GM23338 (cell line): ENCODE results near the gene MLLT6. TPM values are rescaled to one million over a fixed set of nuclear protein-coding genes. Genes with fewer than 3 reads are reported as not detected.
A peak's percentile ranks its signal among the peaks of the same experiment; 100 is the strongest.

Experiments used
- ATAC-seq: fragments of 200-7000 bp; cut with Tn5 transposase; 3 replicates; pipeline ENCODE4 v1.9.1; 2020
- DNase-seq: peaks from one replicate; pipeline ENCODE4 v3.0.0-alpha.2; 2015; ENCODE audit warnings: low spot score
- H2AFZ ChIP-seq: fragments of 200-600 bp; sonication (generic); 2 replicates; pipeline ENCODE4 v1.8.0; 2016; ENCODE audit warnings: antibody characterized with exemption, mild to moderate bottlenecking, moderate library complexity
- H3F3A ChIP-seq: fragments of 200-600 bp; sonication (generic); replicated peaks from 2 replicates; pipeline ENCODE4 v1.8.0; 2017; ENCODE audit warnings: antibody characterized with exemption, mixed run types, low read depth
- H3K27ac ChIP-seq: fragments of 200-600 bp; sonication (generic); 2 replicates; pipeline ENCODE4 v1.6.1; 2016; ENCODE audit warnings: low read depth
- H3K27me3 ChIP-seq: fragments of 200-600 bp; sonication (generic); 2 replicates; pipeline ENCODE4 v1.8.0; 2016; ENCODE audit warnings: mild to moderate bottlenecking, mixed run types, moderate library complexity; ENCODE audit not compliant: insufficient read depth
- H3K36me3 ChIP-seq: fragments of 200-600 bp; sonication (generic); 2 replicates; pipeline ENCODE4 v1.8.0; 2016; ENCODE audit warnings: mild to moderate bottlenecking; ENCODE audit not compliant: insufficient read depth
- H3K4me1 ChIP-seq: fragments of 200-600 bp; sonication (generic); 2 replicates; pipeline ENCODE4 v1.8.0; 2016; ENCODE audit warnings: mild to moderate bottlenecking, moderate library complexity; ENCODE audit not compliant: insufficient read depth
- H3K4me2 ChIP-seq: fragments of 200-600 bp; sonication (generic); 2 replicates; pipeline ENCODE4 v1.7.1; 2017; ENCODE audit warnings: mixed run types
- H3K4me3 ChIP-seq: fragments of 200-600 bp; sonication (generic); 2 replicates; pipeline ENCODE4 v1.6.1; 2016; ENCODE audit warnings: mixed run types
- H3K79me2 ChIP-seq: fragments of 200-600 bp; sonication (generic); replicated peaks from 2 replicates; pipeline ENCODE4 v1.8.0; 2017; ENCODE audit warnings: mild to moderate bottlenecking; ENCODE audit not compliant: insufficient read depth
- H3K9me2 ChIP-seq: fragments of 200-600 bp; sonication (generic); 2 replicates; pipeline ENCODE4 v1.8.0; 2017; ENCODE audit not compliant: insufficient read depth
- H4K20me1 ChIP-seq: fragments of 200-600 bp; sonication (generic); replicated peaks from 2 replicates; pipeline ENCODE4 v1.8.0; 2017; ENCODE audit warnings: mild to moderate bottlenecking; ENCODE audit not compliant: insufficient read depth
- H3K27ac Mint-ChIP-seq: 2 replicates; pipeline ENCODE4 v1.8.0; 2020; ENCODE audit warnings: inconsistent platforms, mild to moderate bottlenecking, moderate library complexity, mixed read lengths
- H3K27me3 Mint-ChIP-seq: 3 replicates; pipeline ENCODE4 v1.8.0; 2022; ENCODE audit warnings: low read depth, mild to moderate bottlenecking, moderate library complexity, mixed read lengths, inconsistent platforms; ENCODE audit not compliant: insufficient read depth, poor library complexity
- H3K36me3 Mint-ChIP-seq: 3 replicates; pipeline ENCODE4 v1.8.0; 2021; ENCODE audit warnings: low read depth, mild to moderate bottlenecking, inconsistent platforms, moderate library complexity, mixed read lengths
- H3K4me1 Mint-ChIP-seq: 3 replicates; pipeline ENCODE4 v1.8.0; 2020; ENCODE audit warnings: mild to moderate bottlenecking, inconsistent platforms, mixed read lengths
- H3K4me3 Mint-ChIP-seq: 3 replicates; pipeline ENCODE4 v1.8.0; 2021; ENCODE audit warnings: moderate library complexity, mild to moderate bottlenecking, inconsistent platforms, mixed read lengths
- H3K9me3 Mint-ChIP-seq: 3 replicates; pipeline ENCODE4 v1.8.0; 2020; ENCODE audit warnings: moderate library complexity, mild to moderate bottlenecking, inconsistent platforms, mixed read lengths
- CREB1 ChIP-seq: fragments of 250-450 bp; sonication (Bioruptor Pico); IDR thresholded peaks from 2 replicates; pipeline ENCODE4 v1.5.0; 2020; ENCODE audit warnings: low read depth, mild to moderate bottlenecking, moderate library complexity
- CTCF ChIP-seq, 2 experiments: fragments of 200-600 bp in 1 of 2; sonication (generic) in 1 of 2; conservative IDR thresholded peaks; 2 replicates each; pipeline versions ENCODE4 v1.5.1 to v1.6.1; 2016 to 2017; ENCODE audit warnings: antibody characterized with exemption in 2 of 2, low read depth in 2 of 2, mild to moderate bottlenecking in 2 of 2, moderate library complexity in 1 of 2
- ETS1 ChIP-seq: IDR thresholded peaks from 2 replicates; pipeline ENCODE4 v1.6.1; 2016; ENCODE audit warnings: antibody characterized with exemption
- EZH2 ChIP-seq: fragments of 200-600 bp; sonication (generic); IDR thresholded peaks from one replicate; pipeline ENCODE4 v1.8.0; 2017; ENCODE audit warnings: antibody characterized with exemption, mild to moderate bottlenecking, low read depth; ENCODE audit not compliant: unreplicated experiment
- NANOG ChIP-seq: IDR thresholded peaks from 2 replicates; pipeline ENCODE4 v1.6.1; 2016; ENCODE audit warnings: antibody characterized with exemption, borderline replicate concordance
- POLR2AphosphoS5 ChIP-seq: IDR thresholded peaks from 2 replicates; pipeline ENCODE4 v1.6.1; 2016; ENCODE audit warnings: antibody characterized with exemption, low read depth
- STAT1 ChIP-seq: IDR thresholded peaks from one replicate; pipeline ENCODE4 v1.6.1; 2016; ENCODE audit warnings: antibody characterized with exemption; ENCODE audit not compliant: unreplicated experiment
- ZNF331 ChIP-seq: fragments of 250-450 bp; sonication (Bioruptor Pico); IDR thresholded peaks from 2 replicates; pipeline ENCODE4 v1.5.0; 2020; ENCODE audit warnings: low read depth, mild to moderate bottlenecking, moderate library complexity
- long read RNA-seq: library from polyadenylated mRNA; unstranded; transcript quantifications from one replicate; pipeline ENCODE4 v2.0.0, GENCODE V29; 2020; ENCODE audit not compliant: unreplicated experiment
- polyA plus RNA-seq: library from polyadenylated mRNA; unstranded; fragments of >200 nt; fragmentation: Nextera tagmentation; extraction: Ambion mirVana; gene quantifications from 2 replicates; pipeline ENCODE4 v1.2.1, GENCODE V29; 2016
- total RNA-seq: library from RNA; depleted of rRNA; stranded (reverse); fragments of >200 nt; shearing (Covaris generic); gene quantifications from 2 replicates; pipeline ENCODE4 v1.2.3, GENCODE V29; 2014; rRNA removed
- TF ChIP-seq, protein P1 (sequence below): IDR thresholded peaks from one replicate; pipeline ENCODE4 v1.6.1; 2018; ENCODE audit warnings: antibody characterized with exemption; ENCODE audit not compliant: unreplicated experiment

Gene MLLT6
- total RNA-seq, result 2.8 and 3.3 TPM in 2 replicates
- polyA plus RNA-seq, result 1.8 and 2.6 TPM in 2 replicates
- long read RNA-seq, partial matches to known transcripts, result 0 of 1 reads
- long read RNA-seq, other reads (novel, unspliced or antisense), result 0 of 1 reads

- no peaks in the 10 kb centered on the region for H3K9me2 ChIP-seq
- Mint-ChIP-seq H3K27ac (no peak within 1 kb of the TSS), H3K4me3 (peak within 1 kb of the TSS; percentile 90), H3K36me3 (peaks cover 8% of the 10 kb centered on the region; the same call in 2 of the 3 replicates), H3K9me3 (peaks cover 5% of the 10 kb centered on the region; the same call in 2 of the 3 replicates), H3K4me1 (peaks cover 58% of the 10 kb centered on the region), H3K27me3 (peaks cover 83% of the 10 kb centered on the region)
- DNase-seq (peak; percentile 89), ATAC-seq (peak; percentile 17)
- peaks cover 40% of the 10 kb centered on the region for H3K4me1 ChIP-seq
- TF ChIP-seq CTCF (conservative IDR thresholded peaks at IDR 0.05; ENCODE audit: low read depth in 2 of 2), result no peak
- TF ChIP-seq EZH2, result peak; percentile 83
- no peak for TF ChIP-seq ZNF331 (CRISPR knock-in tag)
- no peak for TF ChIP-seq NANOG
- peak within 1 kb of the TSS; percentile 91 for H2AFZ ChIP-seq
- no peak within 1 kb of the TSS for H3K27ac ChIP-seq
- no peaks in the 10 kb centered on the region for H3K36me3 ChIP-seq
- peak within 1 kb of the TSS; percentile 84 for H3K4me3 ChIP-seq
- H3K27me3 ChIP-seq, result peaks cover 91% of the 10 kb centered on the region
- H3K4me2 ChIP-seq, result peak within 1 kb of the TSS; percentile 89
- H3K79me2 ChIP-seq, result no peaks in the 10 kb centered on the region
- peaks cover 19% of the 10 kb centered on the region for H4K20me1 ChIP-seq
- peaks cover 45% of the 10 kb centered on the region for H3F3A ChIP-seq
Observed at GRCh38 chr17:38704606-38705522, at the start of gene MLLT6. Gene MLLT6 (plus strand): TSS chr17:38705273. CDS start chr17:38705633, 360 bp downstream.

- 0 out of 2 replicates have a peak overlapping the region, but pooled peaks have one; percentile 59 for H2AFZ ChIP-seq
- DNase-seq, result no peak
- no peak overlapping the region for H3K27ac Mint-ChIP-seq
- TF ChIP-seq POLR2AphosphoS5 (no peak), CREB1 (CRISPR knock-in tag) (no peak), NANOG (no peak), ETS1 (no peak), STAT1 (no peak), CTCF (conservative IDR thresholded peaks at IDR 0.05; ENCODE audit: low read depth in 2 of 2) (no peak)
- TF ChIP-seq, protein P1, sequence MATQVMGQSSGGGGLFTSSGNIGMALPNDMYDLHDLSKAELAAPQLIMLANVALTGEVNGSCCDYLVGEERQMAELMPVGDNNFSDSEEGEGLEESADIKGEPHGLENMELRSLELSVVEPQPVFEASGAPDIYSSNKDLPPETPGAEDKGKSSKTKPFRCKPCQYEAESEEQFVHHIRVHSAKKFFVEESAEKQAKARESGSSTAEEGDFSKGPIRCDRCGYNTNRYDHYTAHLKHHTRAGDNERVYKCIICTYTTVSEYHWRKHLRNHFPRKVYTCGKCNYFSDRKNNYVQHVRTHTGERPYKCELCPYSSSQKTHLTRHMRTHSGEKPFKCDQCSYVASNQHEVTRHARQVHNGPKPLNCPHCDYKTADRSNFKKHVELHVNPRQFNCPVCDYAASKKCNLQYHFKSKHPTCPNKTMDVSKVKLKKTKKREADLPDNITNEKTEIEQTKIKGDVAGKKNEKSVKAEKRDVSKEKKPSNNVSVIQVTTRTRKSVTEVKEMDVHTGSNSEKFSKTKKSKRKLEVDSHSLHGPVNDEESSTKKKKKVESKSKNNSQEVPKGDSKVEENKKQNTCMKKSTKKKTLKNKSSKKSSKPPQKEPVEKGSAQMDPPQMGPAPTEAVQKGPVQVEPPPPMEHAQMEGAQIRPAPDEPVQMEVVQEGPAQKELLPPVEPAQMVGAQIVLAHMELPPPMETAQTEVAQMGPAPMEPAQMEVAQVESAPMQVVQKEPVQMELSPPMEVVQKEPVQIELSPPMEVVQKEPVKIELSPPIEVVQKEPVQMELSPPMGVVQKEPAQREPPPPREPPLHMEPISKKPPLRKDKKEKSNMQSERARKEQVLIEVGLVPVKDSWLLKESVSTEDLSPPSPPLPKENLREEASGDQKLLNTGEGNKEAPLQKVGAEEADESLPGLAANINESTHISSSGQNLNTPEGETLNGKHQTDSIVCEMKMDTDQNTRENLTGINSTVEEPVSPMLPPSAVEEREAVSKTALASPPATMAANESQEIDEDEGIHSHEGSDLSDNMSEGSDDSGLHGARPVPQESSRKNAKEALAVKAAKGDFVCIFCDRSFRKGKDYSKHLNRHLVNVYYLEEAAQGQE, result no peak
Observed at GRCh38 chr17:38656959-38657823, 47.9 kb upstream of the MLLT6 start.

More at GRCh38 chr17:38656959-38657823, 47.9 kb upstream of the MLLT6 start:
- Histone ChIP-seq H3K4me2 (peak overlapping the region; percentile 32; the same call in 1 of the 2 replicates), H3K9me2 (no peaks in the 10 kb centered on the region), H3K36me3 (no peaks in the 10 kb centered on the region), H3K4me1 (peaks cover 10% of the 10 kb centered on the region), H3K4me3 (no peak overlapping the region), H3K27me3 (no peaks in the 10 kb centered on the region), H3K27ac (no peak overlapping the region), H3K79me2 (no peaks in the 10 kb centered on the region), H3F3A (0 out of 2 replicates have a peak, but pooled peaks cover 3% of the 10 kb centered on the region), H4K20me1 (no peaks in the 10 kb centered on the region)
- ATAC-seq, result peak; percentile 24
- peaks cover 25% of the 10 kb centered on the region for H3K4me1 Mint-ChIP-seq
- no peak overlapping the region for H3K4me3 Mint-ChIP-seq
- H3K9me3 Mint-ChIP-seq, result no peaks in the 10 kb centered on the region; the same call in 1 of the 3 replicates
- H3K27me3 Mint-ChIP-seq, result peaks cover 17% of the 10 kb centered on the region
- no peaks in the 10 kb centered on the region for H3K36me3 Mint-ChIP-seq
